Hypothalamus (tissue), 51 donors: ENCODE results near the gene NECAB2.
"Not testable (repeated sequence)": the region's sequence is repeated elsewhere in the genome, so short reads cannot be mapped to it uniquely, and the experiment has no call there.

Source experiments
- DNase-seq, 51 donors: peaks; one replicate each; lab custom pipeline; 2025; lab: John Stamatoyannopoulos, UW

Gene NECAB2

GRCh38 chr16:83935005-83935857, 32.8 kb upstream of the NECAB2 start:
- no peak for DNase-seq

- no peak for DNase-seq
Measured at GRCh38 chr16:83935858-83936255, 32.2 kb upstream of the NECAB2 start.

GRCh38 chr16:83936581-83937165, 31.4 kb upstream of the NECAB2 start:
- DNase-seq = no peak

- DNase-seq = no peak
Measured at GRCh38 chr16:83937267-83937666, 30.8 kb upstream of the NECAB2 start.

GRCh38 chr16:83937922-83938885, 29.8 kb upstream of the NECAB2 start:
- DNase-seq = no peak

- no peak for DNase-seq
Measured at GRCh38 chr16:83939266-83939855, 28.7 kb upstream of the NECAB2 start.

GRCh38 chr16:83940119-83940518, 27.9 kb upstream of the NECAB2 start:
- no peak for DNase-seq

- DNase-seq = no peak
Measured at GRCh38 chr16:83940630-83941378, 27.2 kb upstream of the NECAB2 start.

- not testable (repeated sequence) for DNase-seq
Measured at GRCh38 chr16:83941546-83941945, 26.5 kb upstream of the NECAB2 start.

GRCh38 chr16:83942074-83942473, 26.0 kb upstream of the NECAB2 start:
- DNase-seq = no peak

- DNase-seq = no peak
Measured at GRCh38 chr16:83942815-83943515, 25.1 kb upstream of the NECAB2 start.

- no peak for DNase-seq
Measured at GRCh38 chr16:83943516-83944050, 24.5 kb upstream of the NECAB2 start.

- no peak for DNase-seq
Measured at GRCh38 chr16:83945587-83945986, 22.5 kb upstream of the NECAB2 start.

- DNase-seq = no peak
Measured at GRCh38 chr16:83946154-83946780, 21.8 kb upstream of the NECAB2 start.

GRCh38 chr16:83946781-83947566, 21.1 kb upstream of the NECAB2 start:
- DNase-seq = no peak

- DNase-seq = no peak
Measured at GRCh38 chr16:83947642-83948234, 20.3 kb upstream of the NECAB2 start.
